Lung (tissue), 12 donors: Measurements from ENCODE around the gene LHB. TPM values are rescaled to one million over a fixed set of nuclear protein-coding genes. Genes with fewer than 3 reads are reported as not detected.

Experiments used
- ATAC-seq: fragments of 200-7000 bp; cut with Tn5 transposase; one replicate; pipeline ENCODE4 v1.9.1; 2020; ENCODE audit warnings: moderate number of reproducible peaks; ENCODE audit not compliant: insufficient read depth, low FRiP score
- DNase-seq, 3 donors: peaks; one replicate each; pipeline ENCODE4 v3.0.0-alpha.2; 2013 to 2017
- H3K27ac ChIP-seq, 2 donors: one replicate each; pipeline ENCODE4 v1.5.1; 2013; ENCODE audit warnings: mild to moderate bottlenecking in 2 of 2, moderate library complexity in 2 of 2, control low read depth in 1 of 2, inconsistent platforms in 1 of 2, low read depth in 1 of 2, low read length in 1 of 2
- H3K27me3 ChIP-seq, 3 donors: one replicate each; pipeline ENCODE4 v1.5.1; 2013; ENCODE audit warnings: low read length in 2 of 3; ENCODE audit not compliant: control insufficient read depth in 3 of 3, insufficient read depth in 3 of 3
- H3K36me3 ChIP-seq, 4 donors: one replicate each; pipeline ENCODE4 v1.5.1; 2013; ENCODE audit warnings: low read length in 4 of 4, mild to moderate bottlenecking in 1 of 4, moderate library complexity in 1 of 4; ENCODE audit not compliant: control insufficient read depth in 4 of 4, insufficient read depth in 4 of 4
- H3K4me1 ChIP-seq, 5 donors: one replicate each; pipeline ENCODE4 v1.5.1; 2013; ENCODE audit warnings: low read length in 5 of 5, mild to moderate bottlenecking in 2 of 5, moderate library complexity in 1 of 5; ENCODE audit not compliant: control insufficient read depth in 5 of 5, insufficient read depth in 5 of 5
- H3K4me3 ChIP-seq: one replicate; pipeline ENCODE4 v1.5.1; 2013; ENCODE audit warnings: mild to moderate bottlenecking, control low read depth, moderate library complexity
- H3K9ac ChIP-seq, 2 donors: one replicate each; pipeline ENCODE4 v1.5.1; 2013; ENCODE audit warnings: low read length in 2 of 2, control low read depth in 1 of 2; ENCODE audit not compliant: insufficient read depth in 1 of 2
- H3K9me3 ChIP-seq, 4 donors: one replicate each; pipeline ENCODE4 v1.5.1; 2013; ENCODE audit warnings: low read length in 3 of 4, mild to moderate bottlenecking in 1 of 4, moderate library complexity in 1 of 4; ENCODE audit not compliant: control insufficient read depth in 4 of 4, insufficient read depth in 3 of 4
- WGBS, 2 donors: extraction: QIAGEN DNeasy Blood & Tissue Kit; methylation state at CpG; one replicate each; pipeline ENCODE4 v1.1.7; 2013; 5-methylcytosine and 5-hydroxymethylcytosine counted together
- polyA plus RNA-seq, 2 donors: library from polyadenylated mRNA; stranded (reverse); fragments of 200-250 nt; gene quantifications; one replicate each; pipeline ENCODE4 v1.2.1, GENCODE V29; 2013
- total RNA-seq, 2 donors: library from RNA; depleted of rRNA in 1 of 2; stranded (reverse); fragments of >200 nt in 1 of 2; gene quantifications; one replicate each; pipeline ENCODE4 v1.2.1, GENCODE V29; 2014 to 2021
- TF ChIP-seq, protein P1 (sequence below): IDR thresholded peaks from 2 replicates; pipeline ENCODE4 v1.5.1; 2012; ENCODE audit warnings: mild to moderate bottlenecking; ENCODE audit errors: control extremely low read depth, extremely low read depth
- donor health status: control.
- donor health status: control.
- donor health status: Bipolar disorder and iron deficiency.
- donor health status: healthy.
- donor health status: DM: yes; HTN: yes; CAD: no.

Gene LHB
- total and polyA plus RNA-seq, 4 donors: 0.32 to 0.74 (median 0.67) TPM; not detected in 1

DNA sequence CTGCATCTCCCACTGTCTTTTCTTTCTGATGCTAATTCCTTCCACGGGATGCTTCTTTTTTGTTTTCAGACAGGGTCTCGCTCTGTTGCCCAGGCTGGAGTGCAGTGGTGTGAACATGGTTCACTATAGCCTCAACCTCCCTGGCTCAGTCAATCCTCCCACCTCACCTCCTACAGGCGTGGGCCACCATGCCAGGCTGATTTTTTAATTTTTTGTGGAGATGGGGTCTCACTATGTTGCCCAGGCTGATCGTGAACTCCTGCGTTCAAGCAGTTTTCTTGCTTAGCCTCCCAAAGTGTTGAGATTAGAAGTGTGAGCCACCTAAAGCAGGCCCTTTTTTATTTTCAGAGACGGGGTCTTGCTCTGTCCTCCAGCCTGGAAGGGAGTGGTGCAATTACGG lies 28.6 kb downstream of the LHB start:
- TF ChIP-seq, protein P1, sequence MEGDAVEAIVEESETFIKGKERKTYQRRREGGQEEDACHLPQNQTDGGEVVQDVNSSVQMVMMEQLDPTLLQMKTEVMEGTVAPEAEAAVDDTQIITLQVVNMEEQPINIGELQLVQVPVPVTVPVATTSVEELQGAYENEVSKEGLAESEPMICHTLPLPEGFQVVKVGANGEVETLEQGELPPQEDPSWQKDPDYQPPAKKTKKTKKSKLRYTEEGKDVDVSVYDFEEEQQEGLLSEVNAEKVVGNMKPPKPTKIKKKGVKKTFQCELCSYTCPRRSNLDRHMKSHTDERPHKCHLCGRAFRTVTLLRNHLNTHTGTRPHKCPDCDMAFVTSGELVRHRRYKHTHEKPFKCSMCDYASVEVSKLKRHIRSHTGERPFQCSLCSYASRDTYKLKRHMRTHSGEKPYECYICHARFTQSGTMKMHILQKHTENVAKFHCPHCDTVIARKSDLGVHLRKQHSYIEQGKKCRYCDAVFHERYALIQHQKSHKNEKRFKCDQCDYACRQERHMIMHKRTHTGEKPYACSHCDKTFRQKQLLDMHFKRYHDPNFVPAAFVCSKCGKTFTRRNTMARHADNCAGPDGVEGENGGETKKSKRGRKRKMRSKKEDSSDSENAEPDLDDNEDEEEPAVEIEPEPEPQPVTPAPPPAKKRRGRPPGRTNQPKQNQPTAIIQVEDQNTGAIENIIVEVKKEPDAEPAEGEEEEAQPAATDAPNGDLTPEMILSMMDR: no peak
- WGBS, 2 donors: 90 to 96% methylated on average over 7 of the region's 7 CpGs
- H3K4me1 ChIP-seq: peaks cover 0 to 11% (median 9%) of the 10 kb centered on the region in 5 donors
- no peaks in the 10 kb centered on the region for H3K27me3 ChIP-seq
- H3K27ac ChIP-seq: no peak overlapping the region
- DNase-seq (no peak), ATAC-seq (no peak)
- H3K9ac ChIP-seq: no peak overlapping the region
- H3K36me3 ChIP-seq: peaks cover 12 to 40% (median 26%) of the 10 kb centered on the region in 4 donors
- no peak overlapping the region for H3K4me3 ChIP-seq
- H3K9me3 ChIP-seq: no peaks in the 10 kb centered on the region

DNA sequence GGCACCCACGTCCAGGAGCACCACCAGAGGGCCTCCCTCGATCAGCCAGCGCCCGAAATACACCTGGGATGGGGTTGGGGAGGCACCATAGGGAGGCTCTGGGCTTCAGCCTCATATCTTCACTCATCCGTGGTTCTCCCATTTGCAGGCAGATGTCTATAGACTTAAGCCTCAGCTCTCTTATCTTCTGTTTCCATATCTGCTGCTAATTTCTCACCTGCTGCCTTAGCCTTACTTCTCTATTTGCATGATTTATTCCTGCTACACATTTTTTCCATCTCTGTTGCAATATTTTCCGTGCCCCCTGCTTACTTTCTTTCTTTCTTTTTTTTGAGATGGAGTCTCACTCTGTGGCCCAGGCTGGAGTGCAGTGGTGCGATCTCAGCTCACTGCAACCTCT lies 29.6 kb downstream of the LHB start:
- 88 to 92% methylated on average over 7 of the region's 7 CpGs for WGBS, 2 donors
- no peak overlapping the region for H3K27ac ChIP-seq
- no peak overlapping the region for H3K9ac ChIP-seq
- peaks cover 0 to 11% (median 9%) of the 10 kb centered on the region in 5 donors for H3K4me1 ChIP-seq
- peaks cover 19 to 43% (median 26%) of the 10 kb centered on the region in 4 donors for H3K36me3 ChIP-seq
- no peak for ATAC-seq
- DNase-seq: no peak
- H3K4me3 ChIP-seq: no peak overlapping the region
- no peaks in the 10 kb centered on the region for H3K9me3 ChIP-seq
- TF ChIP-seq, protein P1: no peak
- no peaks in the 10 kb centered on the region for H3K27me3 ChIP-seq

DNA sequence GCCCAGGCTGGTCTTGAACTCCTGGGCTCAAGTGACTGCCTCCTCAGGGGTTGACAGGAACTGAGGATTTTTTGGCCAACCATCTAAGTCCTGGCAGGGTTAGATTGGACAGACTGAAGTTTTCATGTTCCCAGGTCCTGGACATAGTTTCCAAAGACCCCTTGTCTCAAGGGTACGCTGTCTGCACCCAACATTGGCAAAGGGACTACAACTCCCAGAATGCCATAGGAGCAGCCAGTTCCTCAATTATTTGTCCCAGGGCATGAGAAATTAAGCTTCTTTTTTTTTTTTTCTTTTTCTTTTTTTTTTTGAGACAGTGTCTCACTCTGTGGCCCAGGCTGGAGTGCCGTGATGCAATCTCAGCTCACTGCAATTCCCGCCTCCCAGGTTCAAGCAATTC lies 30.7 kb downstream of the LHB start:
- TF ChIP-seq, protein P1: no peak
- Histone ChIP-seq H3K9ac (no peak overlapping the region), H3K36me3 (peaks cover 19 to 45% (median 28%) of the 10 kb centered on the region in 4 donors), H3K27ac (no peak overlapping the region), H3K9me3 (no peaks in the 10 kb centered on the region), H3K4me3 (no peak overlapping the region), H3K27me3 (no peaks in the 10 kb centered on the region), H3K4me1 (peaks cover 0 to 6% (median 3%) of the 10 kb centered on the region in 5 donors)
- WGBS, 2 donors: 78 to 95% methylated on average over 3 of the region's 3 CpGs
- ATAC-seq (no peak), DNase-seq (no peak)

DNA sequence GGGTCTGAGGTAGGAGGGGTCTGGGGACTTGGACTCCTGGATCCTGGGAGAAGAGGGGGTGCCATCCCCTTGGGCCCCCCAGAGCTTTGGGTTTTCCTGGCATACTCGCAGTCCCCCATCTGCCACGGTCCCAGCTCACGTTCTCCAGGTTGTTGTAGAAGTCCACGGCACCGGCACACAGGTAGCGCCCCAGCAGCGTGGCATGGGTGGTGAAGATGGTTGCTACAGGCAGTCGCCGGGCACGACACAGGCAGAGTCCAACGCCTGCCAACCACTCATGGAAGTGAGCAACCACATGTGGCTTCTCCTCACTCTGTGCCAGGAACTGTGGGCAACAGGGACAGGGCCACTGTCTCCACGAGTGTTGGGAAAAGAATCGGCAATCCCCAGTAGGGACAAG lies 31.2 kb downstream of the LHB start:
- WGBS, 2 donors: 95 to 96% methylated on average over 13 of the region's 13 CpGs
- H3K4me1 ChIP-seq: peaks cover 0 to 6% (median 0%) of the 10 kb centered on the region in 5 donors
- TF ChIP-seq, protein P1: no peak
- DNase-seq: no peak
- ATAC-seq: no peak
- peaks cover 19 to 44% (median 27%) of the 10 kb centered on the region in 4 donors for H3K36me3 ChIP-seq
- H3K9me3 ChIP-seq: no peaks in the 10 kb centered on the region
- no peak overlapping the region for H3K4me3 ChIP-seq
- H3K27me3 ChIP-seq: no peaks in the 10 kb centered on the region
- H3K9ac ChIP-seq: no peak overlapping the region
- no peak overlapping the region for H3K27ac ChIP-seq
